ENCODE measurements around the gene SPACA9. TPM values are rescaled to one million over a fixed set of nuclear protein-coding genes. Genes with fewer than 3 reads are reported as not detected.

Gene SPACA9
- total and polyA plus RNA-seq, 11 donors: 1.6 to 6.9 (median 4.6) TPM

- intact Hi-C loops (cut with DNase I): no loop called here
- TF ChIP-seq POLR2A (IDR thresholded peaks at IDR 0.05) (no peak), CTCF (IDR thresholded peaks at IDR 0.05) (no peak)
- 65 to 81% (median 75%) methylated on average over 6 of the region's 6 CpGs for WGBS, 4 donors
- H3K27me3 ChIP-seq: no peaks in the 10 kb centered on the region
- peaks cover 0 to 6% (median 1%) of the 10 kb centered on the region in 12 donors for H3K4me1 ChIP-seq
- H3K4me3 ChIP-seq: no peak overlapping the region
- ATAC-seq (no peak), DNase-seq (no peak)
- H3K27ac ChIP-seq: no peak overlapping the region
- H3K36me3 ChIP-seq: no peaks in the 10 kb centered on the region
- no peaks in the 10 kb centered on the region for H3K9me3 ChIP-seq
These were observed 16.2 kb upstream of the SPACA9 start for GRCh38 chr9:132862533-132862932.

- DNase-seq: no peak
These were observed 15.6 kb upstream of the SPACA9 start for GRCh38 chr9:132863096-132863495.

GRCh38 chr9:132864277-132864676 is 14.4 kb upstream of the SPACA9 start:
- H3K36me3 ChIP-seq: no peaks in the 10 kb centered on the region
- intact Hi-C loops (cut with DNase I): no loop called here
- no peak for ATAC-seq
- H3K4me1 ChIP-seq: no peaks in the 10 kb centered on the region
- H3K27ac ChIP-seq: no peak overlapping the region
- no peak for TF ChIP-seq CTCF (IDR thresholded peaks at IDR 0.05)
- TF ChIP-seq POLR2A (IDR thresholded peaks at IDR 0.05): no peak
- no peaks in the 10 kb centered on the region for H3K27me3 ChIP-seq
- DNase-seq: no peak
- H3K9me3 ChIP-seq: no peaks in the 10 kb centered on the region
- 71 to 83% (median 81%) methylated on average over 2 of the region's 2 CpGs for WGBS, 4 donors
- H3K4me3 ChIP-seq: no peak overlapping the region

More at GRCh38 chr9:132863096-132863495, 15.6 kb upstream of the SPACA9 start:
- TF ChIP-seq CTCF (IDR thresholded peaks at IDR 0.05) (no peak), POLR2A (IDR thresholded peaks at IDR 0.05) (no peak)
- H3K4me1 ChIP-seq: peaks cover 0 to under 1% (median 0%) of the 10 kb centered on the region in 12 donors
- no peak overlapping the region for H3K4me3 ChIP-seq
- H3K27ac ChIP-seq: no peak overlapping the region
- no peaks in the 10 kb centered on the region for H3K36me3 ChIP-seq
- ATAC-seq: no peak
- WGBS, 4 donors: 85 to 87% (median 86%) methylated on average over 12 of the region's 12 CpGs
- H3K27me3 ChIP-seq: no peaks in the 10 kb centered on the region
- intact Hi-C loops (cut with DNase I): no loop called here
- H3K9me3 ChIP-seq: no peaks in the 10 kb centered on the region

GRCh38 chr9:132864691-132865090 is 14.0 kb upstream of the SPACA9 start:
- no peaks in the 10 kb centered on the region for H3K36me3 ChIP-seq
- no peaks in the 10 kb centered on the region for H3K4me1 ChIP-seq
- no peaks in the 10 kb centered on the region for H3K27me3 ChIP-seq
- H3K27ac ChIP-seq: no peak overlapping the region
- intact Hi-C loops (cut with DNase I): no loop called here
- TF ChIP-seq POLR2A (IDR thresholded peaks at IDR 0.05): no peak
- no peak for TF ChIP-seq CTCF (IDR thresholded peaks at IDR 0.05)
- ATAC-seq (no peak), DNase-seq (no peak)
- H3K9me3 ChIP-seq: no peaks in the 10 kb centered on the region
- H3K4me3 ChIP-seq: no peak overlapping the region
- WGBS, 4 donors: 60 to 79% (median 65%) methylated on average over 8 of the region's 8 CpGs
